Peyer's patch (tissue), 4 donors: ENCODE measurements around the gene KIR2DL4.

Experiments used
- CTCF ChIP-seq, 6 experiments: fragments of 450-650 bp in 4 of 6; fragments of 200-600 bp in 2 of 6; sonication (generic) in 1 of 6; IDR thresholded peaks; one replicate each; pipeline ENCODE4 v1.5.1; 2017 to 2019; ENCODE audit warnings: antibody characterized with exemption in 6 of 6, mild to moderate bottlenecking in 3 of 6, moderate library complexity in 1 of 6
- POLR2A ChIP-seq, 2 donors: fragments of 450-650 bp; IDR thresholded peaks; one replicate each; pipeline ENCODE4 v1.5.1; 2017; ENCODE audit warnings: antibody characterized with exemption in 2 of 2, mild to moderate bottlenecking in 2 of 2, moderate library complexity in 2 of 2

GRCh38 chr19:54850930-54851329 is 47.5 kb downstream of the KIR2DL4 start:
- TF ChIP-seq CTCF (IDR thresholded peaks at IDR 0.05) = no peak
- no peak for TF ChIP-seq POLR2A (IDR thresholded peaks at IDR 0.05)
